ENCODE results near the gene PPIP5K1. TPM values are rescaled to one million over a fixed set of nuclear protein-coding genes. Genes with fewer than 3 reads are reported as not detected.
"Not testable (repeated sequence)": the region's sequence is repeated elsewhere in the genome, so short reads cannot be mapped to it uniquely, and the experiment has no call there.

Gene PPIP5K1
- total RNA-seq, 1 experiment from 2014 or later, result 18.8 TPM

DNA sequence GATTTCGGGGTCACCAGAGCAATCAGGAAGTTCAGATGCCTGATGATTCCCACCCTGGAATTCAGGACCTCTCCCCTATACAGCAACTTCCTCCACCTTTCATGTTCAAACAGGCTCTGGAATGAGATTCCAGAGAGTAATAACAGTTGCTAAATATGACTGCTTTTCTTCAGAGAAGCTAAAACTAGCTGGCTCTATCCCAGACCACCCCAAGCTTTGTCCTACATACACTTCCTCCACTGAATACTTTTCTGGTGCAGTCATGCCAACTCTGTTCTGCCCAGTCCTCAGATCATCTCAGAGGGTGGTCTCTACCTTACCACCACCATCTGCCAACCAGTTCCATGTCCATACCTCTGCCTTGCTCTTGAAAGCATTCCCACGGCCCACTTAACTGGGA, 23.4 kb downstream of the PPIP5K1 start:
- H3K36me3 ChIP-seq; H3K9me3 ChIP-seq (replicated peaks); H3K27ac ChIP-seq; H3K4me1 ChIP-seq (replicated peaks); DNase-seq (ENCODE audit: low read depth in 1 of 2, low spot score in 2 of 2); H3K27me3 ChIP-seq (replicated peaks); H3K4me3 ChIP-seq: not testable (repeated sequence)

DNA sequence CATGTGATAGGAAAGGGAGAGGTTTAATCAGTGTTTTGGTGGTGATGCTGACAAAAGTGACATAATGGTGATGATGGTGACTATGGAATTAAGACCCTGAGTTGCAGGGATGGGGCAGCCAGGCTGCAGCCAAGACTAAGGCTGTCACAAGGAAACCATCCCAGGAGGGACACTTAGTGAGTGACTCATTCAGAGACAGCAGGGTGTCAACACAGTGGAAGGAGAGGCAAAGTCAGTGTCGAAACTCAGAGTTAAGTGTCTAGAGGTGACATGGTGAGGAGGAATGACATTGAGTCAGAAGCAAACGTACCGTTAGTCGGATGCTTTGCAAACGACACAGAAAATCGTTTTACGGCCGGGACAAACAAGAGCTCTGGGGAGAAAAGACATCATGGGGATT, 26.2 kb downstream of the PPIP5K1 start:
- H3K27me3 ChIP-seq (replicated peaks); H3K4me1 ChIP-seq (replicated peaks); H3K36me3 ChIP-seq; H3K4me3 ChIP-seq; H3K27ac ChIP-seq; DNase-seq (ENCODE audit: low read depth in 1 of 2, low spot score in 2 of 2); H3K9me3 ChIP-seq (replicated peaks): not testable (repeated sequence)

DNA sequence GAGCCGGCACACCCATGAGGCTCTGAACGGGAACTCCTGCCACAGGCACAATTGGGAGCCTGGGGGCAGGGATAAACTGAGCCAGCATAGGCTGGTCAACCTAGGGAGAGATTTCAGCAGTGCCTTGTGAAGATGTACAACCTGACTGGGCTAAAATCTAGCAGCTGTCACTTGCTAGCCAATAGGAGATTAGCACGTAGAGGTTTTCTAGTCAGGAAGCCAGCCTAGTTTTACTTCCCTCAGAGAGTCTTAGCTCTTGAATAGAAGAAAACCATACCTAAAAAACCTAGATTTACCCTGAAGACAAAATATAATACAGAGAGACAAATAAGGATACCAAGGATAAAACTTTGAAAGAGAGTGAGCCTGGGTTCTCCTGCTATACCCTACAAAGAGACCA, 27.3 kb downstream of the PPIP5K1 start:
- H3K27me3 ChIP-seq (replicated peaks); H3K4me1 ChIP-seq (replicated peaks); DNase-seq (ENCODE audit: low read depth in 1 of 2, low spot score in 2 of 2); H3K36me3 ChIP-seq; H3K9me3 ChIP-seq (replicated peaks); H3K27ac ChIP-seq; H3K4me3 ChIP-seq: not testable (repeated sequence)

DNA sequence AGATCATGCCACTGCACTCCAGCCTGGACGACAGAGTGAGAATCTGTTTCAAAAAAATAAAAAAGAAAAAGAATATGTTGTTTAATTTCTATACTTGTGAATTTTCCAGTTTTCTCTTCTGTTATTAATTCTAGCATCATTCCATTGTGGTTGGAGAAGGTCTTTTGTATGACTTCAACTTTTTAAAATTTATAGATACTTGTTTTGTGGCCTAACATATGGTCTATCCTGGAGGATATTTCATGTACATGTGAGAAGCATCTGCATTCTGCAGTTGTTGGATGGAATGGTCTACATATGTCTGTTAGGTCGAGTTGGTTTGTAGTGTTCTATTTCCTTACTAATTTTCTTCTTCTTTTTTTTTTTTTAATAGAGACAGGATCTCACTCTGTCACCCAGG, 37.0 kb downstream of the PPIP5K1 start:
- no peaks in the 10 kb centered on the region for H3K27me3 ChIP-seq (replicated peaks)

DNA sequence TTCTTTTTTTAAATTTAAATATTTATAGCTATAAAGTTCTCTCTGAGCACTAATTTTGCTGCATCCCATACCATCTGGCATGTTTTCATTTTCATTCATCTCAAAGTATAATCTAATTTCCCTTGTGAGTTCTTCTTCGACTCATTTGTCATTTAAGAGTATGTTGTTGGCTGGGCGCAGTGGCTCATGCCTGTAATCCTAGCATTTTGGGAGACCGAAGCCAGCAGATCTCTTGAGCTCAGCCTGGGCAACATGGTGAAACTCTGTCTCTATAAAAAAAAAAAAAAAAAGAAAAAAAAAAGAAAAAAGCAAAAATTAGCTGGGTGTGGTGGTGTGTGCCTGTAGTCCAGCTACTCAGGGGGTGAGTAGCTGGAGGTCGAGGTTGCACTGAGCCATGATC, 37.8 kb downstream of the PPIP5K1 start:
- no peak for DNase-seq (ENCODE audit: low read depth in 1 of 2, low spot score in 2 of 2)
- Histone ChIP-seq H3K27me3 (replicated peaks) (no peaks in the 10 kb centered on the region), H3K9me3 (replicated peaks) (0 out of 2 replicates have a peak, but pooled peaks cover 4% of the 10 kb centered on the region)

More for the DNA sequence above, 37.0 kb downstream of the PPIP5K1 start:
- H3K27ac ChIP-seq, result no peak overlapping the region
- no peaks in the 10 kb centered on the region for H3K9me3 ChIP-seq (replicated peaks)
- H3K4me3 ChIP-seq, result no peak overlapping the region
- peaks cover 3% of the 10 kb centered on the region for H3K36me3 ChIP-seq
- DNase-seq (ENCODE audit: low read depth in 1 of 2, low spot score in 2 of 2), result no peak
- peaks cover 10% of the 10 kb centered on the region for H3K4me1 ChIP-seq (replicated peaks)

DNA sequence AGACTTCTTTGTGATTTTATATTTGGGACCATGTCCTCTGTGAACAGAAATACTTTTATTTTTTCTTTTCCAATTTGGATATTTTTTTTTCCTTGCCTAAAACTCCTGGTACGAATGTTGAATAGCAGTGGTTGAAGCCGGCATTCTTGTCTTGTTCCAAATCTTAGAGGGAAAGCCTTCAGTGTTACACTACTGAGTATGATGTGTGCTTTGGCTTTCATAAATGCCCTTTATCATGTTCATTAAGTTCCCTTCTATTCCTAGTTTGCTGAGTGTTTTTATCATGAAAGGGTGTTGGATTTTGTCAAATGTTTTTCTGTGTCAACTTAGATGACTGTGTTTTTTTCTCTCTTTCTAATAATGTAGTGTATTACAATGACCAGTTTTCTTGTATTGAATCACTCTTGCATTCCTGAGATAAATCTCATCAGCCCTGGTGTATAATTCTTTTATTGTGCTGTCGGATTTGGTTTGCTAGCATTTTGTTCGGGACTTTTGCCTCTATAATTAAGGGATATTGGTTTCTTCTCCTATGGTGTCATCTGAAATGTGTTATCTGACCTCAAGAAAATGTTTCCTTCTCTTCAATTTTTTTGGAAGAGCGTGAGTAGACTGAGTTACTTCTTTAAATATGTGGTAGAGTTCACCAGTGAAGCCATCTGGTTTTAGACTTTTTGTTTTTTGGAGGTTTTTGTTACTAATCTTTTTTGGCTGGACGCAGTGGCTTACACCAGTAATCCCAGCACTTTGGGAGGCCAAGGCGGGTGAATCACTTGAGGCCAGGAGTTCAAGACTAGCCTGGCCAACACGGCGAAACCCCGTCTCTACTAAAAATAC, 39.3 kb downstream of the PPIP5K1 start:
- H3K27me3 ChIP-seq (replicated peaks), result no peaks in the 10 kb centered on the region
- peak overlapping the region; percentile 63 for H3K27ac ChIP-seq
- peaks cover 10% of the 10 kb centered on the region for H3K4me1 ChIP-seq (replicated peaks)
- DNase-seq (ENCODE audit: low read depth in 1 of 2, low spot score in 2 of 2), result peak in 1 of 2 experiments; percentile 63
- H3K36me3 ChIP-seq, result peaks cover 9% of the 10 kb centered on the region
- H3K9me3 ChIP-seq (replicated peaks), result 0 out of 2 replicates have a peak, but pooled peaks cover 4% of the 10 kb centered on the region
- no peak overlapping the region for H3K4me3 ChIP-seq

More for the DNA sequence above, 37.8 kb downstream of the PPIP5K1 start:
- Histone ChIP-seq H3K4me3 (no peak overlapping the region), H3K36me3 (peaks cover 9% of the 10 kb centered on the region), H3K27ac (no peak overlapping the region), H3K4me1 (replicated peaks) (peaks cover 10% of the 10 kb centered on the region)

DNA sequence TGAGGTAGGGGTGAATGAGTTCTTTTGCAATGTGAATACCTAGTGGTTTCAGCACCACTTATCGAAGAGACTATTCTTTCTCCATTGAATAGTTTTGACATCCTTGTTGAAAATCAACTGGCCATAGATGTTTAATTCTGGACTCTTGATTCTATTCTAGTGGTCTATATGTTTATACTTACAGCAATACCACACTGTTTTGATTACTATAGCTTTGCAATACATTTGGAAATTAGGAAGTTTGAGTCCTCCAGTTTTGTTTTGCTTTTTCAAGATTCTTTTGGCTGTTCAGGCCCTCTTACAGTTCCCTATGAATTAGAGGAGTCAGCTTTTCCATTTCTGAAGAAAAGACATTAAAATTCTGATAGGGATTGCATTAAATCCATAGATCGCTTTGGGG, 42.5 kb downstream of the PPIP5K1 start:
- Histone ChIP-seq H3K4me3 (no peak overlapping the region), H3K27ac (no peak overlapping the region), H3K9me3 (replicated peaks) (0 out of 2 replicates have a peak, but pooled peaks cover 4% of the 10 kb centered on the region)

DNA sequence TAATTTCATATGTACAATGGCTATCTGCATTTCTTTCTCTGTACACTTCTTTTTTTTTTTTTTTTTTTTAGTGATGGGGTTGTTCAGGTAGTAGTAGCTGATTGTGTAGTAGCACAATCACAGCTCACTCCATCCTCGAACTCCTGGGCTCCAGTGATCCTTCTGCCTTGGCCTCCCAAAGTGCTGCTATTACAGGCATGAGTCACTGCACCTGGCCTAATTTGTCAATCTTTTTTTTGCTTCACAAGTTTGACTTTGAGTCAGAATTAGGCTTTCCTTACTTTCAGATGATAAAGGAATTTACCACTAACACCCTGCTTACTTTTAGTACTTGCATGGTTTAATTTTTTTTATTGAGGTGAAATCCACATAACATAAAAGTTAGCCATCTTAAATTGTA, 44.6 kb downstream of the PPIP5K1 start:
- H3K27ac ChIP-seq, result no peak overlapping the region
- no peak overlapping the region for H3K4me3 ChIP-seq
- H3K36me3 ChIP-seq, result peaks cover 5% of the 10 kb centered on the region
- H3K27me3 ChIP-seq (replicated peaks), result no peaks in the 10 kb centered on the region
- H3K9me3 ChIP-seq (replicated peaks), result 0 out of 2 replicates have a peak, but pooled peaks cover 4% of the 10 kb centered on the region
- no peak for DNase-seq (ENCODE audit: low read depth in 1 of 2, low spot score in 2 of 2)
- H3K4me1 ChIP-seq (replicated peaks), result peaks cover under 1% of the 10 kb centered on the region

More for the DNA sequence above, 42.5 kb downstream of the PPIP5K1 start:
- Histone ChIP-seq H3K4me1 (replicated peaks) (peaks cover 10% of the 10 kb centered on the region), H3K36me3 (peaks cover 5% of the 10 kb centered on the region), H3K27me3 (replicated peaks) (no peaks in the 10 kb centered on the region)
- no peak for DNase-seq (ENCODE audit: low read depth in 1 of 2, low spot score in 2 of 2)

DNA sequence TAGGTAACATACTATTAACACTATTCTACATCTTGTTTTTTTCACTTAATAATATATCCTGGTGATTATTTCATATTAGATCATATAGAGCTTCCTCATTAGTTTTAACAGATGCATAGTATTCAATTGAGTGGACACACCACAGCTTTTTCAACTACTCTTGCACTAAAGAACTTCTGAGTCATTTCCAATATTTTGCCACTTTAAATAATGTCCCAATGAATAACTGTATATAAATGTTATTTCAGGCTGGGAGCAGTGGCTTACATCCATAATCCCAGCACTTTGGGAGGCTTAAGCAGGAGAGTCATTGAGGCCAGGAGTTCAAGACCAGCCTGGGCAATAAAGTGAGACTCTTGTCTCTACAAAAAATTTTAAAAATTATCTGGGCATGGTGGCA, 45.7 kb downstream of the PPIP5K1 start:
- no peaks in the 10 kb centered on the region for H3K27me3 ChIP-seq (replicated peaks)
- H3K9me3 ChIP-seq (replicated peaks), result 0 out of 2 replicates have a peak, but pooled peaks cover 4% of the 10 kb centered on the region
- H3K4me3 ChIP-seq, result no peak overlapping the region
- H3K27ac ChIP-seq, result no peak overlapping the region
- no peaks in the 10 kb centered on the region for H3K4me1 ChIP-seq (replicated peaks)
- peaks cover 5% of the 10 kb centered on the region for H3K36me3 ChIP-seq
- no peak for DNase-seq (ENCODE audit: low read depth in 1 of 2, low spot score in 2 of 2)

DNA sequence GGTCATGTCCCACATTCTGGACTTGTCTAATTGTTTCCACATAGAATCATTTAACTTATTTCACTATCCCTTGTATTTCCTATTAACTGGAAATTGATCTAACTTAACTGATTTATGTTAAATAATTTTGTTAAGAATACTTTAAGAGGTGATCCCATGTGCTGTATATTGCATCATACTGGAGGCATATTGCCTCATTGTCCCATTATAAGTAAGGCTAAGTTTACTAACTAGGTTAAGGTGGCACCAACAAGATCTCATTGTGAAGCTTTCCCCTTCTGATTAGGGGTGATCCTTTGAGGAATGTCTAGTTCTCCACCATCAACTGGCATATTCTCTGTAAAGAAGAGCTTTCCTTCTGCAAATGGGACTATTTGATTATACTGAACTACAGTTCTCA, 48.2 kb downstream of the PPIP5K1 start:
- Histone ChIP-seq H3K27me3 (replicated peaks) (no peaks in the 10 kb centered on the region), H3K9me3 (replicated peaks) (no peaks in the 10 kb centered on the region), H3K4me3 (no peak overlapping the region), H3K4me1 (replicated peaks) (no peaks in the 10 kb centered on the region; the same call in 1 of the 2 replicates), H3K36me3 (no peaks in the 10 kb centered on the region), H3K27ac (no peak overlapping the region)
- DNase-seq (ENCODE audit: low read depth in 1 of 2, low spot score in 2 of 2), result no peak

DNA sequence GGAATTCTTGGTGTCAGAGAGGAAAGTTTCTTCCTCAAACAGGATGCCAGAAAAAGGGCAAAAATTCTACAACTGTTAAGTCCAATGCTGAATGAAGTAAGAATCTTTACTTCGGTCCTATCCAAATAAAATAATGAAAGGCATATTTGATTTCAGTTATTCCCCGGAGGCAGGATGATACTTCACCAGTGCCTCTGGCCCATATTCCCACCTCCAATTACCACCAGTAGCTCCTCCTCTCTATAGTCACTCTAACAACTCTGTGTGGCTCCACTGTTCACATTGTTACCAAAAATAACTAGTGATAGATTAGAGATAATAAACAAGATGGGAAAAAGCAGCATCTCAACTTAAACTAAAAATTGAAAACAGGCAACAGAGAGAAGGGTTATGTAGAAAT, 51.9 kb downstream of the PPIP5K1 start:
- DNase-seq (ENCODE audit: low read depth in 1 of 2, low spot score in 2 of 2), result no peak
- H3K27ac ChIP-seq, result no peak overlapping the region
- H3K9me3 ChIP-seq (replicated peaks), result no peaks in the 10 kb centered on the region
- no peak overlapping the region for H3K4me3 ChIP-seq
- no peaks in the 10 kb centered on the region; the same call in 1 of the 2 replicates for H3K4me1 ChIP-seq (replicated peaks)
- peaks cover 18% of the 10 kb centered on the region for H3K36me3 ChIP-seq
- no peaks in the 10 kb centered on the region for H3K27me3 ChIP-seq (replicated peaks)

DNA sequence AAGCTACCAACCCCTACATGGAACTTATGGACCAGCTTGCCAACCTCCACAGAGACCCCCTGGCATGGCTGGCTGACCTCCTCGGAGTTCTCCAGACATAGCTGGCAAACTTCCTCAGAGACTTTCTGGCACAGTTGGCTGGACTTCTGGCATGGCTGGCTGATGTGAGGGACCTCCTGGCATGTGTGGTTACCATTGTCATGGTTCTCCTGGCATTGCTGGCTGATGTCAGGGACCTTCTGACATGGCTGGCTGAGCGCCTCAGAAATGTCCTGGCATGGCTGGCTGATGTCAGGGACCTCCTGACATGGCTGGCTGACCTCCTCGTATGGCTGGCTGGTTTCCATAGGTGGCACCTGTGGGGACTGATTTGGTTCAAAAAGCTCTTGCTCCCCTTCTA, 55.1 kb downstream of the PPIP5K1 start:
- Histone ChIP-seq H3K9me3 (replicated peaks) (no peaks in the 10 kb centered on the region), H3K4me1 (replicated peaks) (no peaks in the 10 kb centered on the region; the same call in 1 of the 2 replicates), H3K27me3 (replicated peaks) (no peaks in the 10 kb centered on the region), H3K4me3 (no peak overlapping the region), H3K36me3 (peaks cover 37% of the 10 kb centered on the region), H3K27ac (no peak overlapping the region)
- no peak for DNase-seq (ENCODE audit: low read depth in 1 of 2, low spot score in 2 of 2)

DNA sequence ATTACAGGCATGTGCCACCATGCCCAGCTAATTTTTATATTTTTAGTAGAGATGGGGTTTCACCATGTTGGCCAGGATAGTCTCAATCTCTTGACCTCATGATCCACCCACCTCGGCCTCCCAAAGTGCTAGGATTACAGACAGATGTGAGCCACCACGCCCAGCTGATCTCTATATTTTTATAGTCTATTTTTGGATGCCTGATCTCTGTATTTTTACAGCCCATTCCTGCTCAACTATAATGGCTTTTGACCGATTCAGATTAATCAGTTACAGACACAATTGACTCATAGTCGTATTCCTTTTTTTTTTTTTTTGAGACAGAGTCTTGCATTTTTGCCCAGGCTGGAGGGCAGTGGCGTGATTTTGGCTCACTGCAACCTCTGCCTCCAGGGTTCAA, 57.2 kb downstream of the PPIP5K1 start:
- H3K4me3 ChIP-seq; H3K9me3 ChIP-seq (replicated peaks); DNase-seq (ENCODE audit: low read depth in 1 of 2, low spot score in 2 of 2); H3K27ac ChIP-seq; H3K27me3 ChIP-seq (replicated peaks); H3K4me1 ChIP-seq (replicated peaks): not testable (repeated sequence)
- peaks cover 58% of the 10 kb centered on the region for H3K36me3 ChIP-seq

DNA sequence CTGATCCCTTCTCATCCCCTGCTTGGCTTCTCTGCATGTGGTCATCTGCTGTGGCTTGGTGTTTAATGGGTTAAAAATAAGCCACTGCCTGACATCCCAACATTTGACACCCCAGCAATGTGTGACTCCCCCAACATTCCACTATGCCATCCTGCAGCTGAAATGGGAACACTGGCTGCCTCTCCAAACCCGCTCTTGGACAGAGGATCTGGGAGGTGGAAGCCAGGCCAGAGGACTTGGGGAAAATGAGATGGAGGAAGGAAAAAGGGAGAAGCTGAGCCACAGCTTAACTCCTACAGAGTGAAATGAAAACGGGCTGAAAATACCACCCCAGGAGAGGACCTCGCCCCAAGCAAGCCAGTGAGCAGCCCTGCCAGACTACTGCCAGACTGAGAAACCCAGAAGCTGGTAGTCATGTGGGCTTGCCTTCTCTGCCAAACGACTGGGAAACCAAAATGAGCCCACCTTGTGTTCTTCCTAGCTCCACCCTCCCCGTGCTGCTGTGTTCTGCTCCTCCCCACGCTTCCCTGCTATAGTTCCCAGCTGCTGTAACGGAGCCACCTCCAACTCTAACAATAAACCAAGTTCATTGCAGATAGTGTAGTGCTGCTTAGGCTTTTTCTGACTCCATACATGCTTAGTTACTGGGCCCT, 58.9 kb downstream of the PPIP5K1 start:
- no peak for DNase-seq (ENCODE audit: low read depth in 1 of 2, low spot score in 2 of 2)
- Histone ChIP-seq H3K36me3 (peaks cover 69% of the 10 kb centered on the region), H3K27me3 (replicated peaks) (no peaks in the 10 kb centered on the region), H3K9me3 (replicated peaks) (no peaks in the 10 kb centered on the region), H3K4me3 (no peak overlapping the region), H3K4me1 (replicated peaks) (no peaks in the 10 kb centered on the region), H3K27ac (no peak overlapping the region)

Data from SJSA1 (cell line).